Loucy (cell line): ENCODE measurements around the gene CDH4.

Source experiments
- CTCF ChIP-seq: fragments of 200-600 bp; sonication (generic); conservative IDR thresholded peaks from 2 replicates; pipeline ENCODE4 v1.5.1; 2014; ENCODE audit warnings: mild to moderate bottlenecking, antibody characterized with exemption, low read length
- EZH2phosphoT487 ChIP-seq: fragments of 200-600 bp; IDR thresholded peaks from 2 replicates; pipeline ENCODE4 v1.6.1; 2018; ENCODE audit warnings: antibody characterized with exemption, mild to moderate bottlenecking, moderate library complexity, borderline replicate concordance

DNA sequence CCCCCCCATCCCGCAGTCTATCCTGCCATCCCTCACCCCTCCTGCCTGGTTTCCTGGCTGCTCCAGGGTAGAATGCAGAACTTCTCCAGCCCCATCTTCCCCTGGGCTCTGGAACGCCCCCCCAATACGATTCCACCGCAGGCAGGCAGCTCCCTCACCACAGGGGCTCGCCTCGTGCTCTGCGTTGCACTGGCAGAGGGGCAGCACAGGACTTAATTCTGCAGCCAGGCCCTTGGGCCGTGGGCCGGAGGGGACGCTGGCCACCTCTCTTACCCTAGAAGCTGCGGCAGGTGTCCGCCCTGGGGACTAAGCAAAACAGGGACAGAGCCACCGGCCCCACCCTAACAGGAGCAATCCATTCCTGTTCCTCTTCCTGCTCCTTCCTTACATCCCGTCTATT, 263.9 kb downstream of the CDH4 start:
- TF ChIP-seq CTCF (no peak), EZH2phosphoT487 (no peak)
